ENCODE measurements around the gene KLHL14.

- TF ChIP-seq, protein P1, sequence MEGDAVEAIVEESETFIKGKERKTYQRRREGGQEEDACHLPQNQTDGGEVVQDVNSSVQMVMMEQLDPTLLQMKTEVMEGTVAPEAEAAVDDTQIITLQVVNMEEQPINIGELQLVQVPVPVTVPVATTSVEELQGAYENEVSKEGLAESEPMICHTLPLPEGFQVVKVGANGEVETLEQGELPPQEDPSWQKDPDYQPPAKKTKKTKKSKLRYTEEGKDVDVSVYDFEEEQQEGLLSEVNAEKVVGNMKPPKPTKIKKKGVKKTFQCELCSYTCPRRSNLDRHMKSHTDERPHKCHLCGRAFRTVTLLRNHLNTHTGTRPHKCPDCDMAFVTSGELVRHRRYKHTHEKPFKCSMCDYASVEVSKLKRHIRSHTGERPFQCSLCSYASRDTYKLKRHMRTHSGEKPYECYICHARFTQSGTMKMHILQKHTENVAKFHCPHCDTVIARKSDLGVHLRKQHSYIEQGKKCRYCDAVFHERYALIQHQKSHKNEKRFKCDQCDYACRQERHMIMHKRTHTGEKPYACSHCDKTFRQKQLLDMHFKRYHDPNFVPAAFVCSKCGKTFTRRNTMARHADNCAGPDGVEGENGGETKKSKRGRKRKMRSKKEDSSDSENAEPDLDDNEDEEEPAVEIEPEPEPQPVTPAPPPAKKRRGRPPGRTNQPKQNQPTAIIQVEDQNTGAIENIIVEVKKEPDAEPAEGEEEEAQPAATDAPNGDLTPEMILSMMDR (IDR thresholded peaks at IDR 0.05; ENCODE audit: insufficient read depth, low read length, poor library complexity, severe bottlenecking) = no peak
- TF ChIP-seq EZH2phosphoT487 (conservative IDR thresholded peaks at IDR 0.05; ENCODE audit: low read length) = no peak
These were observed 137.9 kb downstream of the KLHL14 start for GRCh38 chr18:32634876-32635431.
